Fibroblast of upper back skin (primary cell): ENCODE measurements around the gene FAM217A.

Experiments
- DNase-seq: peaks from one replicate; pipeline ENCODE4 v3.0.0-alpha.2; 2013

FAM217A gene

GRCh38 chr6:4021133-4021853, 57.6 kb downstream of the FAM217A start:
- peak; percentile 97 for DNase-seq

- no peak for DNase-seq
Observed at GRCh38 chr6:4020822-4021132, 58.2 kb downstream of the FAM217A start.

- no peak for DNase-seq
Observed at GRCh38 chr6:4018924-4019236, 60.1 kb downstream of the FAM217A start.
